ENCODE measurements around the gene PITPNM3. TPM values are rescaled to one million over a fixed set of nuclear protein-coding genes. Genes with fewer than 3 reads are reported as not detected.

The PITPNM3 gene
- total RNA-seq, 1 donor from 2014 or later, result 4.3 TPM

GRCh38 chr17:6545291-6545690 is 11.1 kb downstream of the PITPNM3 start:
- Mint-ChIP-seq H3K27ac (peak overlapping the region; percentile 24), H3K4me3 (no peak overlapping the region), H3K4me1 (ENCODE audit: unreplicated experiment) (peaks cover 13% of the 10 kb centered on the region), H3K27me3 (peaks cover 12% of the 10 kb centered on the region), H3K9me3 (no peaks in the 10 kb centered on the region), H3K36me3 (no peaks in the 10 kb centered on the region)
- TF ChIP-seq, protein P1, sequence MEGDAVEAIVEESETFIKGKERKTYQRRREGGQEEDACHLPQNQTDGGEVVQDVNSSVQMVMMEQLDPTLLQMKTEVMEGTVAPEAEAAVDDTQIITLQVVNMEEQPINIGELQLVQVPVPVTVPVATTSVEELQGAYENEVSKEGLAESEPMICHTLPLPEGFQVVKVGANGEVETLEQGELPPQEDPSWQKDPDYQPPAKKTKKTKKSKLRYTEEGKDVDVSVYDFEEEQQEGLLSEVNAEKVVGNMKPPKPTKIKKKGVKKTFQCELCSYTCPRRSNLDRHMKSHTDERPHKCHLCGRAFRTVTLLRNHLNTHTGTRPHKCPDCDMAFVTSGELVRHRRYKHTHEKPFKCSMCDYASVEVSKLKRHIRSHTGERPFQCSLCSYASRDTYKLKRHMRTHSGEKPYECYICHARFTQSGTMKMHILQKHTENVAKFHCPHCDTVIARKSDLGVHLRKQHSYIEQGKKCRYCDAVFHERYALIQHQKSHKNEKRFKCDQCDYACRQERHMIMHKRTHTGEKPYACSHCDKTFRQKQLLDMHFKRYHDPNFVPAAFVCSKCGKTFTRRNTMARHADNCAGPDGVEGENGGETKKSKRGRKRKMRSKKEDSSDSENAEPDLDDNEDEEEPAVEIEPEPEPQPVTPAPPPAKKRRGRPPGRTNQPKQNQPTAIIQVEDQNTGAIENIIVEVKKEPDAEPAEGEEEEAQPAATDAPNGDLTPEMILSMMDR (conservative IDR thresholded peaks at IDR 0.05), result no peak
- no peak for DNase-seq (ENCODE audit: extremely low spot score, unreplicated experiment)

DNA sequence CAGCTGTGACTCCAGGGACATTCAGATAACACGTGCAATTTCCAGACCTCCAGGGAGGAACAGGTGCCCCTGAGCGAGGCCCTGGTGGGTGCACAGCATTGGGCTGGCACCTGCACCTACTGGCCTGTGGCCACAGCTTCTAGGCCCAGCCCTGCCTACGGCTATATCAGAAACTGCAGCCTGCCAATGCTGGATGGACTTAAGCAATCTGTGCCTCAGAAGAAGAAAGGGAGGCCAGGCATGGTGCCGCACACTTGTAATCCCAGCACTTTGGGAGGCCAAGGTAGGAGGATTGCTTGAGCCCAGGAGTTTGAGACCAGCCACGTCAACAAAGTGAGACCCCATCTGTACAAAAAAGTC is 12.4 kb downstream of the PITPNM3 start:
- peaks cover 12% of the 10 kb centered on the region for H3K27me3 Mint-ChIP-seq
- TF ChIP-seq, protein P1 (conservative IDR thresholded peaks at IDR 0.05), result no peak
- H3K4me3 Mint-ChIP-seq, result no peak overlapping the region
- DNase-seq (ENCODE audit: extremely low spot score, unreplicated experiment), result no peak
- no peaks in the 10 kb centered on the region for H3K36me3 Mint-ChIP-seq
- H3K27ac Mint-ChIP-seq, result no peak overlapping the region
- peaks cover 13% of the 10 kb centered on the region for H3K4me1 Mint-ChIP-seq (ENCODE audit: unreplicated experiment)
- H3K9me3 Mint-ChIP-seq, result no peaks in the 10 kb centered on the region

- no peaks in the 10 kb centered on the region for H3K36me3 Mint-ChIP-seq
- DNase-seq (ENCODE audit: extremely low spot score, unreplicated experiment), result no peak
- H3K27me3 Mint-ChIP-seq, result peaks cover 12% of the 10 kb centered on the region
- no peak overlapping the region for H3K4me3 Mint-ChIP-seq
- TF ChIP-seq, protein P1 (conservative IDR thresholded peaks at IDR 0.05), result no peak
- H3K27ac Mint-ChIP-seq, result no peak overlapping the region
- H3K9me3 Mint-ChIP-seq, result no peaks in the 10 kb centered on the region
- H3K4me1 Mint-ChIP-seq (ENCODE audit: unreplicated experiment), result peaks cover 13% of the 10 kb centered on the region
Observed at GRCh38 chr17:6543079-6544010, 13.0 kb downstream of the PITPNM3 start.

GRCh38 chr17:6542577-6542976 is 13.8 kb downstream of the PITPNM3 start:
- H3K4me1 Mint-ChIP-seq (ENCODE audit: unreplicated experiment), result peaks cover 13% of the 10 kb centered on the region
- no peak overlapping the region for H3K4me3 Mint-ChIP-seq
- H3K36me3 Mint-ChIP-seq, result no peaks in the 10 kb centered on the region
- DNase-seq (ENCODE audit: extremely low spot score, unreplicated experiment), result no peak
- H3K27ac Mint-ChIP-seq, result no peak overlapping the region
- TF ChIP-seq, protein P1 (conservative IDR thresholded peaks at IDR 0.05), result no peak
- H3K9me3 Mint-ChIP-seq, result no peaks in the 10 kb centered on the region
- H3K27me3 Mint-ChIP-seq, result peaks cover 12% of the 10 kb centered on the region

- no peak overlapping the region for H3K27ac Mint-ChIP-seq
- peaks cover 13% of the 10 kb centered on the region for H3K4me1 Mint-ChIP-seq (ENCODE audit: unreplicated experiment)
- no peak overlapping the region for H3K4me3 Mint-ChIP-seq
- peaks cover 12% of the 10 kb centered on the region for H3K27me3 Mint-ChIP-seq
- no peak for DNase-seq (ENCODE audit: extremely low spot score, unreplicated experiment)
- H3K9me3 Mint-ChIP-seq, result no peaks in the 10 kb centered on the region
- no peaks in the 10 kb centered on the region for H3K36me3 Mint-ChIP-seq
- TF ChIP-seq, protein P1 (conservative IDR thresholded peaks at IDR 0.05), result no peak
Observed at GRCh38 chr17:6541886-6542285, 14.5 kb downstream of the PITPNM3 start.
